HUES64 (cell line): ENCODE measurements around the gene KLF4.

Experiments
- H3K27ac ChIP-seq: 2 replicates; pipeline ENCODE4 v1.7.0; 2013; ENCODE audit warnings: low read depth, low read length, inconsistent platforms
- H3K27me3 ChIP-seq: 2 replicates; pipeline ENCODE4 v1.6.1; 2013; ENCODE audit warnings: mild to moderate bottlenecking, low read length; ENCODE audit not compliant: insufficient read depth
- H3K36me3 ChIP-seq: 2 replicates; pipeline ENCODE4 v1.6.1; 2013; ENCODE audit warnings: mild to moderate bottlenecking, low read length; ENCODE audit not compliant: insufficient read depth
- H3K4me1 ChIP-seq: 2 replicates; pipeline ENCODE4 v1.6.1; 2013; ENCODE audit warnings: mild to moderate bottlenecking, low read length, moderate library complexity; ENCODE audit not compliant: insufficient read depth
- H3K4me3 ChIP-seq: 2 replicates; pipeline ENCODE4 v1.5.1; 2013; ENCODE audit warnings: mild to moderate bottlenecking, low read length, moderate library complexity
- H3K9ac ChIP-seq: 2 replicates; pipeline ENCODE4 v1.6.1; 2013; ENCODE audit warnings: mild to moderate bottlenecking, low read depth, low read length
- H3K9me3 ChIP-seq: 2 replicates; pipeline ENCODE4 v1.6.1; 2013; ENCODE audit warnings: low read depth, low read length; ENCODE audit not compliant: insufficient read depth
- WGBS: fragments of 150-250, 120-280 bp; methylation state at CpG from one replicate; pipeline ENCODE4 v1.1.7; 2013; ENCODE audit warnings: missing lambda C conversion rate; 5-methylcytosine and 5-hydroxymethylcytosine counted together

Gene KLF4

DNA sequence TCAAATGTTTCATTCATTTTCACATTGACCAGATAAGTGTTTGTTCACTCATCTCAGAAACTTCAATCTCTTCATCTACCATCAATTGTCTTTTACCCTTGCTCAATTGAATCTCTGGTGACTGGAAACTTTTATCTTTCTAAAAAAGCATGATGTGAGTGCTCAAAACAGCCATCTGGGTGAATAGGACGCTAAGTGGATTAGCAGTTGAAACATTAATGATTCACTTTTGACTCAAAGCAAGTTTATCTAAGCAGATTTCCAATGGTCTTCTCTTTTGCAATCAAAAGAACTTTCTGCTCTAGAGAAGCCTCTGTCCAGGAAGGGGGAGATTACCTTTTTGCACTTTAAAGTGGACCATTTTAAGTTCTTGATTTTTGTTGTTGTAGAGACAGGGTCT, 22.2 kb downstream of the KLF4 start:
- no peak overlapping the region for H3K27ac ChIP-seq
- no peaks in the 10 kb centered on the region for H3K36me3 ChIP-seq
- H3K27me3 ChIP-seq: peaks cover 30% of the 10 kb centered on the region
- H3K9ac ChIP-seq: no peak overlapping the region
- H3K9me3 ChIP-seq: no peaks in the 10 kb centered on the region
- H3K4me1 ChIP-seq: peaks cover 1% of the 10 kb centered on the region
- 63% methylated on average over 1 of the region's 1 CpG for WGBS
- H3K4me3 ChIP-seq: no peak overlapping the region

DNA sequence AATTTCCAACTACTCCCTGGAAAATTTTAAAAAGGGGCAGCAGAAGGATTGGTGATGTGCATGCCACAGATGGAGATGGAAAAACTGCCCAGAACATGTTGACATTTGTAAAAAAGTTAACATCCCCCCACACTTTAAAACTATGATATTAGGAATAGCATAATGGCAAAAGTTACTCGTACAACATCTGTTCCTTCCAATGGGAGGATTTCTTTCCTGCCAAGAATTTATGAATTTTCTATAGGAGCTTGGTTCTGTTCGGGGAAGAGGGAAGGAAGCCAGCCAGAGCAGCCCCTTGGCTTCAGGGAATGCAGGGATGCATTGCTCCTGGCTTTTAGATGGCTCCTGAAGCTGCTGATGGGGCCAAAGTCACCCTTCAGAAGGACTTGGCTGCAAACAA, 22.7 kb downstream of the KLF4 start:
- WGBS: 77% methylated on average over 2 of the region's 2 CpGs
- H3K36me3 ChIP-seq: no peaks in the 10 kb centered on the region
- H3K9me3 ChIP-seq: no peaks in the 10 kb centered on the region

DNA sequence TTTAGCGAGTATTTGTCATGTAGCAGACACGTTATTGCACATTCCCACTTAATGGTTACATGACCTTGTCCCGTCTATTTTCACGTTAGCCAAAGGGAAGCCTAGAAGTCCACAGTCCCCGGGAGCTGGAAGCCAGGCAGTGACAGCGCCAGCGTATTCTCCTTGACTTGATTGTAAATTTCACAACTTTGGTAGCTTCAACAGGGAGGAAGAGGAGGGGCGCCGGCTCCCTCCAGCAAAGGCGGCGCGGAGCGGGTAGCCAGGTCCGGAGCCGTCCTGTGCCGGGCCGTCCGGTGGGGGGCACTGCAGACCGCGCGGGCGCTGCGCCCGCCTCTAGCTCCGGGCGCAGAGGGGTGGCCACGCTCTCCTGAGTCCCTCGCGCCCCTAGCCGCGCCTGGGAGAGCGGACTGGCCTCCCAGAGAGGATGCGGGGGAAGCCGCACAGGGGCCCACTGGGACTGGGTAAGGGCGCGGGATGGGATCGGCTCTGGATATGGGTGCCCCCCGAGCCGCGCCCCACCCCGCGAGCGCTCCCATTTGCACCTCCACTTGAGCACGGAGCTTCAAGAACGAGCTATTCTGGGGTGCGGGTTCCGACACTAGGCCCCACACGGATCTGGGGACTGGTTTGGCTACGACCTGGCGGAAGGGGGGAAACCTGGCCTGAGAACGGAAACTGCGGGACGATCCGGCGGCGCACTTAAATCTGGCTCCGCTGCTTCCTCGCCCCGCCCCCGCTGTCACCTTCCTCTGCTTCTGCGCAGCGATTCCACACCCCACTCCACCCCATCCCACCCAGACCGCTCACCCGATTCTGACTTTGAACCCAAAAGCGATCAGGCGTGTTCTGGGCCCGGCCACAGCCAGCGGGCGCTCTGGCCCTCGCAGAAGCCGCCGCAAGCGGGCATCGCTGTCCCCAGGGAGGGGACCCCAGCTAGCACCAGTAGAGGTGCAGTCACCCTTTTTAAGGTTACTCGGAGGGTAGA, 23.8 kb downstream of the KLF4 start:
- Histone ChIP-seq H3K27ac (no peak overlapping the region), H3K4me3 (peak overlapping the region; percentile 72), H3K9ac (peak overlapping the region; percentile 66), H3K4me1 (no peaks in the 10 kb centered on the region), H3K9me3 (no peaks in the 10 kb centered on the region), H3K36me3 (no peaks in the 10 kb centered on the region), H3K27me3 (peaks cover 30% of the 10 kb centered on the region)
- WGBS: 3% methylated on average over 75 of the region's 75 CpGs

More for the DNA sequence above, 22.7 kb downstream of the KLF4 start:
- Histone ChIP-seq H3K27me3 (peaks cover 30% of the 10 kb centered on the region), H3K4me3 (no peak overlapping the region), H3K4me1 (no peaks in the 10 kb centered on the region; the same call in 1 of the 2 replicates), H3K27ac (no peak overlapping the region), H3K9ac (no peak overlapping the region)

DNA sequence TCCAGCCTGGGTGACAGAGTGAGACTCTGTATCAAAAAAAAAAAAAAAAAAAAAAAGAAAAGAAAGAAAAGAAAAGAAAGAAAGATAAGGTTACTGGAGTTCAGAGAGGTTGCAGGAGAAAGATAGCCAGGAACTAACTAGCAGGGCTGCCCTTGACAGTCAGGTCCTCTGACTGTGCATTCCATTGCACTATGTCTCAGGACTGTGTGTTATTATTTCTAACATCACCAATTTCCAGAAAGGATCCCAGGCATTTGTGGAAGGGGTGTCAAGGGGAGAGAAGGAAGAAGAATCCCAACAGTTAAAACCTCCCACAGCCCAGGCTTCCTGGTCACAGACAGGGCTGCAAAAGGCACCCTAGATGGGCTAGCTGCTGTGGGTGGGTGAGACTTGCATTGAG, 25.1 kb downstream of the KLF4 start:
- Histone ChIP-seq H3K4me3 (no peak overlapping the region), H3K4me1 (peaks cover 8% of the 10 kb centered on the region; the same call in 1 of the 2 replicates), H3K27ac (no peak overlapping the region), H3K9me3 (no peaks in the 10 kb centered on the region), H3K36me3 (no peaks in the 10 kb centered on the region), H3K27me3 (peaks cover 30% of the 10 kb centered on the region), H3K9ac (no peak overlapping the region)

DNA sequence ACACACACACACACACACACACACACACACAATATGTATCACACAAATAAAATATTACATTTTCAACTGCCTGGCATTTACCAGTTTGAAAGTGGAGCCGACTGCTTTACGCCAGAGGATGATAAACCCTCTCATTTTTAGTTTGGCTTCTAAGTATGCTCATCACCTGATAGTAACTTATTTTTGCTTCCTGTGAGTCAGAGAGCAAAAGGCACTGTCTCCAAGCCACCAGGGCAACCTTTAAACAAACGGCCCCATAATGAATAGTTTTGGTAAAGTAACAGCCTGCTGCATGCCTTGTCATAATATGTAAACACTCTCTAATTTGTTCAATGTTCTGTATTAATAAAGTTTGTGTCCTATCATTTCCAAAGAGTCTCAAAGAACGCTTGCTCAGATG, 26.9 kb downstream of the KLF4 start:
- no peak overlapping the region for H3K4me3 ChIP-seq
- no peaks in the 10 kb centered on the region for H3K9me3 ChIP-seq
- H3K9ac ChIP-seq: no peak overlapping the region
- 90% methylated on average over 3 of the region's 4 CpGs for WGBS
- peaks cover 30% of the 10 kb centered on the region for H3K27me3 ChIP-seq
- H3K36me3 ChIP-seq: no peaks in the 10 kb centered on the region
- H3K4me1 ChIP-seq: peaks cover 8% of the 10 kb centered on the region; the same call in 1 of the 2 replicates
- no peak overlapping the region for H3K27ac ChIP-seq

DNA sequence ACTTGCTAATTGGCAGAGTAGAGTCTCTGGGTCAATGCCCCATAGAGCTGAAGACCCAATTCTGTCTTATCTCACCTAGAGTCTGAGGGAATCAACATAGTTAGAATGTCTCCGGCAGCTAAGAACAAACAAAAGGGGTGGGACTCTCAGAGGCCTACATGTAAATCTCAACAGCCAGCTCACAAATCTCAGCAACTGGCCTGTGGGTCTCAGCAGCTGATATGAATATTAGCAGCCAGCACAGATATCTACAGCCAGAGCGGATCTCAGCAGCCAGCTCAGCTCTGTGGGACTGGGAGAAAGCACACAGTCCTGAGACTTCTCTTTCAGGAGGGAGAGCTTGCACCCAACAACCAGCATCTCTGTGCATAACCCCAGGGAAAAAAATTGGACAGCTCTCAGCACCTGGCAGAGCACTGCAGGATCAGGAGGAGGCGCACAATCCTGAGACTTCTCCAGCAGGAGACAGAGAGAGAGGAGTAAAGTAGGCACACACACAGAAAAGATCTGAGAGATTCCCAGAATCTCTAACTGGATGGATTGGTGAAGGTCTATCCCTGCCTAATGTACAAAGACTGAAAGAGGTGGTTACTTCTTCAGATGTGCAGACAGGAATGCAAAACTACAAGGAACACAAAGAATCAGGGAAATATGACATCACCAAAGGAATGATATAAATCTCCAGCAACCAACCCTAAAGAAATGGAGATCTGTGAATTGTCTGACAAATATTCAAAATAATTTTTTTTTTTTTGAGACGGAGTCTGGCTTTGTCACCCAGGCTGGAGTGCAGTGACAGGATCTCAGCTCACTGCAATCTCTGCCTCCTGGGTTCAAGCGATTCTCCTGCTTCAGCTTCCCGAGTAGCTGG, 29.2 kb downstream of the KLF4 start:
- H3K4me1 ChIP-seq: peaks cover 8% of the 10 kb centered on the region; the same call in 1 of the 2 replicates
- no peak overlapping the region for H3K4me3 ChIP-seq
- H3K27ac ChIP-seq: no peak overlapping the region
- H3K9me3 ChIP-seq: no peaks in the 10 kb centered on the region
- no peak overlapping the region for H3K9ac ChIP-seq
- no peaks in the 10 kb centered on the region for H3K36me3 ChIP-seq
- 67% methylated on average over 6 of the region's 6 CpGs for WGBS
- peaks cover 8% of the 10 kb centered on the region for H3K27me3 ChIP-seq

DNA sequence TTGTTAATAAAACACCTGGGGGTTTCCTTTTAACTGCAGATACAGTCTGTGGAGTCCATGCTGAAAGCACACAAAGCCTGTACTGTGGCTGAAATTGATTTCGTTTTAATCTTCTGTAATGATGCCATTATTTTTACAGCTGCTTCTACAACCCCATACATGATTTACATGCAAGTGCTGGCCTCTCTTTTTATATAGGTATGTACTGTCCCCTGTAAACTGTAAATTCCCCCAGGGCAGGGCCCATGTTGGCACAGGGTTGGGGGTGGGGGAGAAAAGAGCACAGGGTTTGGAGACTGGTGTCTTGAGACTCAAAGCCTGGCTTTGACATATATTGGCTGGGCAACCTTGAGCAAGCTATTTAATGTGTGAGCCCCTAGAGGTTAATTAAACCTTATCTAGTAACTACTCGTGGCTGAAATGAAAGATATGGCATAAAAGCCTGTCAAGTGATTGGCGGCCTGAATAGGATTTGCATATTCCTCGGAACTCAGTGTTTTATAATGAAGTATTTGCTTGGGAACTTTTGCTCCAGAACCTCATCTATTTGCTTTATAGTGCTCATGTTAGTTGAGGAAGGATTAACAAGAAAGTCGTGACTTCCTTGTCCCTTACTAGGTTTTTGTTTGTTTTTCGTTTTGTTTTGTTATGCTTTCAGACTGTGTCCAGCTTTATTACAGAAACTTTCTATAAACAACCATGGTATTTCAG, 34.0 kb downstream of the KLF4 start:
- Histone ChIP-seq H3K9me3 (no peaks in the 10 kb centered on the region), H3K36me3 (no peaks in the 10 kb centered on the region), H3K4me1 (peaks cover 8% of the 10 kb centered on the region; the same call in 1 of the 2 replicates), H3K27me3 (no peaks in the 10 kb centered on the region), H3K4me3 (no peak overlapping the region), H3K9ac (no peak overlapping the region), H3K27ac (no peak overlapping the region)
- 94% methylated on average over 6 of the region's 6 CpGs for WGBS

DNA sequence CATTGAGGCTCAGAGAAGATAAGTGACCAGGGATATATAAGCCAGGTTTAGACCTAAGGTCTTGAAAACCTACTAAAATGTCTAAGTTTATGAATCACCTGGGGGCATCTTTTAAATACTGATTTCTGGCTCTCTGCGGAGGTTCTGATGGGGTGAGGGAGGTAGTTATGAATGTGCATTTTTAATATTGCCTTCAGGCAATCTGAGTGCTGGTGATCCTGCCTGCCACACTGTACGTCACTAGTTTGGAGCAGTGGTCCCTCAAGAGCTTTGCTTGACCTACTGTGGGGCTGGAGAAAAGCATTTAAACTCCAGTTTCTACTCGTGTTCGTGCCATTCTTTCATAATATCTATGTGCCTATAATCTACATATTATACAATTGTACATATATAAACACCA, 36.1 kb downstream of the KLF4 start:
- no peaks in the 10 kb centered on the region for H3K36me3 ChIP-seq
- no peak overlapping the region for H3K9ac ChIP-seq
- no peaks in the 10 kb centered on the region for H3K4me1 ChIP-seq
- no peaks in the 10 kb centered on the region for H3K27me3 ChIP-seq
- no peak overlapping the region for H3K27ac ChIP-seq
- WGBS: 88% methylated on average over 4 of the region's 4 CpGs
- no peak overlapping the region for H3K4me3 ChIP-seq
- H3K9me3 ChIP-seq: no peaks in the 10 kb centered on the region

DNA sequence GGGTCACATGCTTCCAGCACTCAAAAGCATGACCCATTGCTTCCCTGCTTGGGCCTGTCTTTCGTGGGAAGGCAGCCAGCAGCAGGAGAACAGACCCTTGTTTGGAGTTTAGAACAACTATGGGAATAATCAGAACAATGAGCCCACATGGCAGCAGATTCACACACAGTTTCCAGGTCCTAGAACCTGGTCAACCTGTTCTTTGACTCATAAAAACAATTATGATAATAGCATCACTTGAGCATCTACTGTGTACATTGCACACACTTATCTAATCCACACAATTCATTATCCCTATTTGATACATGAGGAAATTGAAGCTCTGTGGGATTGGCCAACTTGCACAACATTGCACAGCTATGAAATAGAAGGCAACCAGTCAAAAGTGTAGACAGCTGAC, 41.7 kb downstream of the KLF4 start:
- H3K36me3 ChIP-seq: no peaks in the 10 kb centered on the region
- no peaks in the 10 kb centered on the region for H3K9me3 ChIP-seq
- H3K4me1 ChIP-seq: no peaks in the 10 kb centered on the region
- no peak overlapping the region for H3K9ac ChIP-seq
- no peak overlapping the region for H3K27ac ChIP-seq
- H3K27me3 ChIP-seq: no peaks in the 10 kb centered on the region
- 79% methylated on average over 1 of the region's 1 CpG for WGBS
- no peak overlapping the region for H3K4me3 ChIP-seq

DNA sequence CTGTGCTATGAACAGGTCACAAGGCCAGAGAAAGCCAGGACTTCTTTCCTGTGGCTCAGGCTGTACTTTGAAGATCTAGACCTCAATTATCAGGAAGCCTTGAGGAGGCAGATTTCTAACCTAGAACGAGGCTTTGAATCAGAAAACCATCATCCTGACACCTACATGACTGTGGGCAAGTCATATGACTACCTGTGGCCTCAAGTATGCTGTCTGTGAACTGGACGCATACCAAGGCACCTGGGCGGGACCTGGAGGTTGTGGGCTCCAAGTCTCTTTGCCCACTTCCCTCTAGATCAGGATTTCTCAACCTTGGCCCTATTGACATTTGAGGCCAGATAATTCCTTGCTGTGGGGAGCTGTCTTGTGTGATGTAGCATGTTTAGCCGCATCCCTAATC, 42.5 kb downstream of the KLF4 start:
- Histone ChIP-seq H3K9me3 (no peaks in the 10 kb centered on the region), H3K36me3 (no peaks in the 10 kb centered on the region), H3K4me3 (no peak overlapping the region), H3K9ac (no peak overlapping the region), H3K4me1 (no peaks in the 10 kb centered on the region), H3K27ac (no peak overlapping the region), H3K27me3 (no peaks in the 10 kb centered on the region)
- WGBS: 92% methylated on average over 3 of the region's 4 CpGs
